Measurements from ENCODE around the gene CACNA1S.

The CACNA1S gene

GRCh38 chr1:201023920-201024624 is 88.2 kb downstream of the CACNA1S start:
- DNase-seq = peak; percentile 14

GRCh38 chr1:201023517-201023902 is 88.7 kb downstream of the CACNA1S start, which contains the start of gene KIF21B:
TSS of gene KIF21B (minus strand) at chr1:201023714. CDS start at chr1:201023383, 331 bp downstream.
- peak; percentile 91 for DNase-seq

- peak; percentile 51 for DNase-seq
These were observed 89.3 kb downstream of the CACNA1S start for GRCh38 chr1:201022820-201023516.

GRCh38 chr1:201022493-201022819 is 89.8 kb downstream of the CACNA1S start:
- no peak for DNase-seq

GRCh38 chr1:201021630-201022492 is 90.4 kb downstream of the CACNA1S start:
- DNase-seq = peak; percentile 14

- DNase-seq = peak; percentile 11
These were observed 91.3 kb downstream of the CACNA1S start for GRCh38 chr1:201020721-201021629.

GRCh38 chr1:201020040-201020591 is 92.1 kb downstream of the CACNA1S start:
- no peak for DNase-seq

GRCh38 chr1:201019321-201019977 is 92.8 kb downstream of the CACNA1S start:
- DNase-seq = no peak

GRCh38 chr1:201017828-201018163 is 94.4 kb downstream of the CACNA1S start:
- no peak for DNase-seq

- DNase-seq = no peak
These were observed 95.0 kb downstream of the CACNA1S start for GRCh38 chr1:201016943-201017827.

- DNase-seq = peak; percentile 60
These were observed 96.0 kb downstream of the CACNA1S start for GRCh38 chr1:201016211-201016651.

- DNase-seq = no peak
These were observed 96.6 kb downstream of the CACNA1S start for GRCh38 chr1:201015551-201016091.

- no peak for DNase-seq
These were observed 97.4 kb downstream of the CACNA1S start for GRCh38 chr1:201014816-201015200.

- no peak for DNase-seq
These were observed 98.0 kb downstream of the CACNA1S start for GRCh38 chr1:201013991-201014815.

GRCh38 chr1:201013031-201013485 is 99.2 kb downstream of the CACNA1S start:
- no peak for DNase-seq

- DNase-seq = peak; percentile 37
These were observed 100.6 kb downstream of the CACNA1S start for GRCh38 chr1:201011616-201012015.

GRCh38 chr1:201009962-201010645 is 102.1 kb downstream of the CACNA1S start:
- peak; percentile 13 for DNase-seq

- peak; percentile 96 for DNase-seq
These were observed 103.4 kb downstream of the CACNA1S start for GRCh38 chr1:201008666-201009360.

Measured in NCI-H146 (cell line).